Nephron (organoid): ENCODE data around the gene TP53TG5.

ENCODE experiments used
- H3K27ac Mint-ChIP-seq, 3 experiments: 2 replicates each; pipeline ENCODE4 v1.8.0; 2020; ENCODE audit warnings: mixed read lengths in 3 of 3, mild to moderate bottlenecking in 2 of 3, moderate library complexity in 1 of 3
- H3K27me3 Mint-ChIP-seq: 2 replicates; pipeline ENCODE4 v1.8.0; 2021; ENCODE audit warnings: low read depth, mild to moderate bottlenecking, moderate library complexity, mixed read lengths
- H3K36me3 Mint-ChIP-seq: 2 replicates; pipeline ENCODE4 v1.8.0; 2020; ENCODE audit warnings: low read depth, mixed read lengths
- H3K4me1 Mint-ChIP-seq: 2 replicates; pipeline ENCODE4 v1.8.0; 2020; ENCODE audit warnings: mixed read lengths
- H3K4me3 Mint-ChIP-seq, 3 experiments: 2 replicates each; pipeline ENCODE4 v1.8.0; 2020; ENCODE audit warnings: mild to moderate bottlenecking in 3 of 3, mixed read lengths in 3 of 3, moderate library complexity in 2 of 3
- H3K9me3 Mint-ChIP-seq: 2 replicates; pipeline ENCODE4 v1.8.0; 2020; ENCODE audit warnings: mixed read lengths
- CTCF ChIP-seq, 3 experiments: fragments of 200-600 bp; sonication (generic); IDR thresholded peaks; one replicate each; pipeline ENCODE4 v1.5.0; 2021; ENCODE audit warnings: antibody characterized with exemption in 3 of 3; ENCODE audit not compliant: unreplicated experiment in 3 of 3

The TP53TG5 gene

GRCh38 chr20:45373353-45374100 lies 4.6 kb downstream of the TP53TG5 start:
- Mint-ChIP-seq H3K4me3 (peak overlapping the region; percentile 76 to 87 (median 83)), H3K4me1 (peaks cover 4% of the 10 kb centered on the region), H3K27ac (peak overlapping the region; percentile 23 to 81 (median 79)), H3K27me3 (peaks cover 7% of the 10 kb centered on the region), H3K36me3 (peaks cover 13% of the 10 kb centered on the region), H3K9me3 (no peaks in the 10 kb centered on the region)
- peak; percentile 82 to 84 (median 82) for TF ChIP-seq CTCF (IDR thresholded peaks at IDR 0.05; ENCODE audit: unreplicated experiment in 3 of 3)

- peaks cover 20% of the 10 kb centered on the region for H3K36me3 Mint-ChIP-seq
- no peak for TF ChIP-seq CTCF (IDR thresholded peaks at IDR 0.05; ENCODE audit: unreplicated experiment in 3 of 3)
- peaks cover 4% of the 10 kb centered on the region for H3K4me1 Mint-ChIP-seq
- H3K4me3 Mint-ChIP-seq, result peak overlapping the region; percentile 2 to 87 (median 76)
- H3K9me3 Mint-ChIP-seq, result no peaks in the 10 kb centered on the region
- peaks cover 7% of the 10 kb centered on the region for H3K27me3 Mint-ChIP-seq
- H3K27ac Mint-ChIP-seq, result no peak overlapping the region
These were observed 5.3 kb downstream of the TP53TG5 start for GRCh38 chr20:45372646-45373352.

- H3K4me1 Mint-ChIP-seq, result peaks cover 4% of the 10 kb centered on the region
- peaks cover 24% of the 10 kb centered on the region for H3K36me3 Mint-ChIP-seq
- H3K9me3 Mint-ChIP-seq, result no peaks in the 10 kb centered on the region
- peak overlapping the region; percentile 2 to 50 (median 19) for H3K4me3 Mint-ChIP-seq
- no peak for TF ChIP-seq CTCF (IDR thresholded peaks at IDR 0.05; ENCODE audit: unreplicated experiment in 3 of 3)
- peaks cover 7% of the 10 kb centered on the region for H3K27me3 Mint-ChIP-seq
- no peak overlapping the region for H3K27ac Mint-ChIP-seq
These were observed 5.9 kb downstream of the TP53TG5 start for GRCh38 chr20:45372241-45372640.

GRCh38 chr20:45370571-45371160 lies 7.5 kb downstream of the TP53TG5 start:
- H3K36me3 Mint-ChIP-seq, result peaks cover 34% of the 10 kb centered on the region
- H3K4me1 Mint-ChIP-seq, result no peaks in the 10 kb centered on the region
- peak overlapping the region in 1 of 3 experiments; percentile 4 for H3K27ac Mint-ChIP-seq
- no peaks in the 10 kb centered on the region for H3K9me3 Mint-ChIP-seq
- TF ChIP-seq CTCF (IDR thresholded peaks at IDR 0.05; ENCODE audit: unreplicated experiment in 3 of 3), result no peak
- H3K4me3 Mint-ChIP-seq, result no peak overlapping the region
- H3K27me3 Mint-ChIP-seq, result peaks cover 7% of the 10 kb centered on the region

- no peak overlapping the region for H3K4me3 Mint-ChIP-seq
- H3K36me3 Mint-ChIP-seq, result peaks cover 33% of the 10 kb centered on the region
- peaks cover 7% of the 10 kb centered on the region for H3K4me1 Mint-ChIP-seq
- H3K27me3 Mint-ChIP-seq, result peaks cover 3% of the 10 kb centered on the region
- H3K27ac Mint-ChIP-seq, result peak overlapping the region in 1 of 3 experiments; percentile 33
- no peaks in the 10 kb centered on the region for H3K9me3 Mint-ChIP-seq
- TF ChIP-seq CTCF (IDR thresholded peaks at IDR 0.05; ENCODE audit: unreplicated experiment in 3 of 3), result no peak
These were observed 9.7 kb downstream of the TP53TG5 start for GRCh38 chr20:45368221-45368980.
